Psoas muscle (tissue), 8 donors: ENCODE data around the gene CACNA2D1. TPM values are rescaled to one million over a fixed set of nuclear protein-coding genes. Genes with fewer than 3 reads are reported as not detected.

ENCODE experiments used
- ATAC-seq, 4 donors: fragments of 200-7000 bp; cut with Tn5 transposase; one replicate each; pipeline ENCODE4 v1.9.1; 2020; ENCODE audit warnings: moderate library complexity in 3 of 4, mild to moderate bottlenecking in 2 of 4
- DNase-seq, 2 donors: peaks; one replicate each; pipeline ENCODE4 v3.0.0-alpha.2; 2020
- H3K27ac ChIP-seq: fragments of 200-600 bp; one replicate; pipeline ENCODE4 v1.8.0; 2022
- H3K27me3 ChIP-seq, 3 donors: fragments of 200-600 bp in 1 of 3; one replicate each; pipeline versions ENCODE4 v1.6.1 to v1.8.0; 2013 to 2022; ENCODE audit warnings: low read length in 2 of 3, mild to moderate bottlenecking in 2 of 3, moderate library complexity in 1 of 3; ENCODE audit not compliant: insufficient read depth in 3 of 3
- H3K36me3 ChIP-seq, 2 donors: fragments of 200-600 bp in 1 of 2; one replicate each; pipeline versions ENCODE4 v1.6.1 to v1.8.0; 2013 to 2022; ENCODE audit warnings: low read depth in 1 of 2, mild to moderate bottlenecking in 1 of 2, moderate library complexity in 1 of 2; ENCODE audit not compliant: insufficient read depth in 1 of 2
- H3K4me1 ChIP-seq: fragments of 200-600 bp; one replicate; pipeline ENCODE4 v1.8.0; 2022
- H3K4me3 ChIP-seq: fragments of 200-600 bp; one replicate; pipeline ENCODE4 v1.8.0; 2022; ENCODE audit warnings: mild to moderate bottlenecking
- H3K9me3 ChIP-seq: fragments of 200-600 bp; one replicate; pipeline ENCODE4 v1.8.0; 2022
- WGBS, 3 donors: extraction: QIAGEN DNeasy Blood & Tissue Kit; methylation state at CpG; one replicate each; pipeline versions ENCODE4 v1.1.6 to v1.1.7; 2013; 5-methylcytosine and 5-hydroxymethylcytosine counted together
- intact Hi-C, 2 donors: fragments of 100-400 bp; cut with DNase I; formaldehyde crosslinking; loops; one replicate each; pipeline versions ENCODE4 v1.11.0 to v1.14.2; 2022
- polyA plus RNA-seq, 3 donors: library from polyadenylated mRNA; stranded (reverse); fragments of 200-250 nt; gene quantifications; one replicate each; pipeline ENCODE4 v1.2.3, GENCODE V29; 2013
- total RNA-seq, 4 donors: library from RNA; stranded (reverse); fragmentation: NEBNext Ultra II Directional in 2 of 4; extraction: Animal tissue kit (Norgen Biotek cat#: 25700) in 2 of 4; gene quantifications; one replicate each; pipeline versions ENCODE4 v1.2.1 to v1.2.4, GENCODE V29; 2021 to 2023
- TF ChIP-seq, protein P1 (sequence below): fragments of 200-600 bp; IDR thresholded peaks from one replicate; pipeline ENCODE4 v1.8.0; 2022; ENCODE audit warnings: antibody characterized with exemption
- donor health status: healthy with polysubstance abuse.
- donor health status: DM: no; HTN: no; CAD: no; lungs with moderate emphysema.
- donor health status: Bipolar disorder and iron deficiency.
- donor health status: healthy.
- donor health status: DM: yes; HTN: yes; CAD: no.
- donor health status: DM: no; HTN: no; CAD: no.
- donor health status: DM: no; HTN: no; CAD: no.
- donor health status: DM: yes; HTN: yes; CAD: no.

Gene CACNA2D1
- total and polyA plus RNA-seq, 7 donors: 10.2 to 167 (median 97.5) TPM

DNA sequence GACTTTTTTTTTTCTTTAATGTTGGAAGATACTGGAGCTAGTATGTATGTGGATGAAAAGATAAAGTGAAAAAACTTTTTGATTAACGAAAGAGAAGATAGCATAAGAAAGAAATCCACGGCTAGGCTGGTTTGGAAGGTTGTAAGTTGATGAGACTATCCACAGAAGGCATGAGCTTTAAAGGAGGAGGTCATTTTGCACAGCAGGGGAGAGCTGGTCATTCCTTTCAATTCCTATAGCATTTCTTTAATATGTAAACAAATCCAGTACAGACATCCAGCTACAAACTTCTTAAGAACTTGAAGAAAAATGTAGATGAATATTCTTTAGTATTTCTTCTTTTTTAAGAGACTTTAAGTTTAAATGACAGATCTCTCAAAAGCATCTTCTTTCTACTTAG, 281.3 kb downstream of the CACNA2D1 start:
- peaks cover 32% of the 10 kb centered on the region for H3K4me1 ChIP-seq
- TF ChIP-seq, protein P1, sequence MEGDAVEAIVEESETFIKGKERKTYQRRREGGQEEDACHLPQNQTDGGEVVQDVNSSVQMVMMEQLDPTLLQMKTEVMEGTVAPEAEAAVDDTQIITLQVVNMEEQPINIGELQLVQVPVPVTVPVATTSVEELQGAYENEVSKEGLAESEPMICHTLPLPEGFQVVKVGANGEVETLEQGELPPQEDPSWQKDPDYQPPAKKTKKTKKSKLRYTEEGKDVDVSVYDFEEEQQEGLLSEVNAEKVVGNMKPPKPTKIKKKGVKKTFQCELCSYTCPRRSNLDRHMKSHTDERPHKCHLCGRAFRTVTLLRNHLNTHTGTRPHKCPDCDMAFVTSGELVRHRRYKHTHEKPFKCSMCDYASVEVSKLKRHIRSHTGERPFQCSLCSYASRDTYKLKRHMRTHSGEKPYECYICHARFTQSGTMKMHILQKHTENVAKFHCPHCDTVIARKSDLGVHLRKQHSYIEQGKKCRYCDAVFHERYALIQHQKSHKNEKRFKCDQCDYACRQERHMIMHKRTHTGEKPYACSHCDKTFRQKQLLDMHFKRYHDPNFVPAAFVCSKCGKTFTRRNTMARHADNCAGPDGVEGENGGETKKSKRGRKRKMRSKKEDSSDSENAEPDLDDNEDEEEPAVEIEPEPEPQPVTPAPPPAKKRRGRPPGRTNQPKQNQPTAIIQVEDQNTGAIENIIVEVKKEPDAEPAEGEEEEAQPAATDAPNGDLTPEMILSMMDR: no peak
- WGBS, 3 donors: 35 to 64% (median 60%) methylated on average over 2 of the region's 2 CpGs
- no peak overlapping the region for H3K27ac ChIP-seq
- no peaks in the 10 kb centered on the region for H3K9me3 ChIP-seq
- H3K4me3 ChIP-seq: no peak overlapping the region
- DNase-seq (no peak), ATAC-seq (no peak)
- H3K27me3 ChIP-seq: no peaks in the 10 kb centered on the region
- intact Hi-C loops: no loop called here
- H3K36me3 ChIP-seq: no peaks in the 10 kb centered on the region

DNA sequence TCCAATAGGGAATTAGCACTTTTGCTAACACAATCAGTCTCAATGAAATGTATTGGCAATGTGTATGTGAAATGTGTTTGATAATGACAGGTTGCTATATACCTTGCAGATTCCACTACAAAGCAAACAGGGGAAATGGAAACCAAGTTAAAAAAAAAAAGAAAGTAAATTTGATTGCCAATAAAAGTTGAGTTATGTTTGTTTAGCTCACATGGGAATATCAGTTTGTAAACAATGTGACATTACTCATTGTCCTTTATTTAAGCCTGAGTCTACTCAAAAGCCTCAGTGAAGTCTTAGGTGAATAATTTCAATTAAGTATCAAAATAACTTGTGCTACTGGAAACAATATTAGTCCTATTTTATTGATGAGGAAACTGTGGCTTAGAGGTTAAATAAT, 285.2 kb downstream of the CACNA2D1 start:
- TF ChIP-seq, protein P1: no peak
- ATAC-seq (peak in 1 of 4 donors; percentile 47), DNase-seq (no peak)
- no peaks in the 10 kb centered on the region for H3K9me3 ChIP-seq
- H3K27me3 ChIP-seq: no peaks in the 10 kb centered on the region
- H3K36me3 ChIP-seq: no peaks in the 10 kb centered on the region
- no peak overlapping the region for H3K27ac ChIP-seq
- intact Hi-C loops: no loop called here
- H3K4me1 ChIP-seq: peaks cover 12% of the 10 kb centered on the region
- no peak overlapping the region for H3K4me3 ChIP-seq

DNA sequence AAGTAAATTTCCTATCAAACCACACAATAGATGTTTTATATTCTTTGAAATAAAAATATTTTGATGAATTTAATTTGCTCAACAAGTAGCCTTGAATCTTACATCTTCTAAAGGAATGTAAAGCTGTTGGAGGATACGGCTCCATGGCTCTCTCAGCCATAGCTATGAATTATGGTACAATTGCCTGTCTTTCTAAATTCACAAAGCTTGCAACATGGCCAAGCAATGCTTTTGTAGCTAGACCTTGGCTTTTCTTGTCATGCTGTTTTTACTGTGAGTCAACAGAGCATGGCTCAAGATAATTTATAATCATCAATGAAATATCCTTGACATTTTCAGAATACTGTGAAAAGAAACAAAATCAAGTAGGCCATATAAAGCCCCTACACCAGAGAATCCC, 286.7 kb downstream of the CACNA2D1 start:
- 42 to 84% (median 62%) methylated on average over 1 of the region's 1 CpG for WGBS, 3 donors
- peaks cover 25% of the 10 kb centered on the region for H3K4me1 ChIP-seq

DNA sequence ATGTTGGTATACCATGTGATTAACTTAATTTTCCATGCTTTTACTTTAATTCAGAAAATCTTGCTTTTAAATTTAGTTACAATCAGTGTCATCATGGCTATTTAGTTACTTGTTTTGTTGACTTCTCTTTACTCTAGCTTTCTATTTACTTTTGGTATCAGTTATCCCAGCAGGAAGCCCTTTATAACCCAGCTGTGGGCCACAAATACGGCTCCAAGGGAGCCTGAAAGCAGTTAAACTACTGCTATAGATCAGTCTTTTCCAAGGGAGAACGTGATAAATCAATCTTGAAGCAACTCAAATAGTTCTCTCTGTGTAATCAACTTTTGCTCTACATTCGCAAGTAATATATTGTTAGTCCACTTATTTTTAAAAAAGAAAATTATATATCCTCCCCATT, 287.4 kb downstream of the CACNA2D1 start:
- H3K4me3 ChIP-seq: no peak overlapping the region
- H3K27me3 ChIP-seq: no peaks in the 10 kb centered on the region
- no peak for DNase-seq
- intact Hi-C loops: no loop called here
- H3K27ac ChIP-seq: peak overlapping the region; percentile 11
- H3K36me3 ChIP-seq: no peaks in the 10 kb centered on the region
- WGBS, 3 donors: 59 to 69% (median 62%) methylated on average over 3 of the region's 3 CpGs
- H3K4me1 ChIP-seq: peaks cover 32% of the 10 kb centered on the region
- ATAC-seq: no peak
- TF ChIP-seq, protein P1: no peak
- no peaks in the 10 kb centered on the region for H3K9me3 ChIP-seq

More for the DNA sequence above, 286.7 kb downstream of the CACNA2D1 start:
- no peak overlapping the region for H3K27ac ChIP-seq
- DNase-seq (no peak), ATAC-seq (no peak)
- H3K9me3 ChIP-seq: no peaks in the 10 kb centered on the region
- intact Hi-C loops: no loop called here
- no peaks in the 10 kb centered on the region for H3K27me3 ChIP-seq
- TF ChIP-seq, protein P1: no peak
- no peaks in the 10 kb centered on the region for H3K36me3 ChIP-seq
- no peak overlapping the region for H3K4me3 ChIP-seq

DNA sequence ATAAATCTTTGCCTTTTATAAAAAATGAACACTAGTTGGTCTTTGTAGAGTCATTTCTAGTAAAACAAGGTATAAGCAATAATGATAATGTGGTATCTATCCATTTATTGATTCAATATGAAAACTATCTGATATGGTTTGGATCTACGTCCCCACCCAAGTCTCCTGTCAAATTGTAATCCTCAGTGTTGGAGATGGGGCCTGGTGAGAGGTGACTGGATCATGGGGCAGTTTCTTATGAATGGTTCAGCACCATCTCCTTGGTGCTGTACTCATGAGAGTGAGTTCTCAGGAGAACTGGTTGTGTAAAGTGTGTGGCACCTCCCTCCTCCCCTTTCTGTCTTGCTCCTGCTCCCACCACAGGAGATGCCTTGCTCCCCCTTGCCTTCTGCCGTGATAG, 288.8 kb downstream of the CACNA2D1 start:
- no peak overlapping the region for H3K4me3 ChIP-seq
- TF ChIP-seq, protein P1: no peak
- no peaks in the 10 kb centered on the region for H3K27me3 ChIP-seq
- H3K9me3 ChIP-seq: no peaks in the 10 kb centered on the region
- H3K4me1 ChIP-seq: peaks cover 32% of the 10 kb centered on the region
- ATAC-seq (no peak), DNase-seq (no peak)
- no peaks in the 10 kb centered on the region for H3K36me3 ChIP-seq
- intact Hi-C loops: no loop called here
- WGBS, 3 donors: 59 to 79% (median 72%) methylated on average over 2 of the region's 2 CpGs
- H3K27ac ChIP-seq: no peak overlapping the region
